Activated CD4-positive, CD25-positive, alpha-beta regulatory T cell treated with anti-CD3 and anti-CD28 coated beads, Interleukin-2, amount 50 U/mL, for 72 hours (primary cell): ENCODE results near the gene PLA2G4E.

Experiments
- DNase-seq: peaks from one replicate; pipeline ENCODE4 v3.0.0; 2021

Gene PLA2G4E

DNA sequence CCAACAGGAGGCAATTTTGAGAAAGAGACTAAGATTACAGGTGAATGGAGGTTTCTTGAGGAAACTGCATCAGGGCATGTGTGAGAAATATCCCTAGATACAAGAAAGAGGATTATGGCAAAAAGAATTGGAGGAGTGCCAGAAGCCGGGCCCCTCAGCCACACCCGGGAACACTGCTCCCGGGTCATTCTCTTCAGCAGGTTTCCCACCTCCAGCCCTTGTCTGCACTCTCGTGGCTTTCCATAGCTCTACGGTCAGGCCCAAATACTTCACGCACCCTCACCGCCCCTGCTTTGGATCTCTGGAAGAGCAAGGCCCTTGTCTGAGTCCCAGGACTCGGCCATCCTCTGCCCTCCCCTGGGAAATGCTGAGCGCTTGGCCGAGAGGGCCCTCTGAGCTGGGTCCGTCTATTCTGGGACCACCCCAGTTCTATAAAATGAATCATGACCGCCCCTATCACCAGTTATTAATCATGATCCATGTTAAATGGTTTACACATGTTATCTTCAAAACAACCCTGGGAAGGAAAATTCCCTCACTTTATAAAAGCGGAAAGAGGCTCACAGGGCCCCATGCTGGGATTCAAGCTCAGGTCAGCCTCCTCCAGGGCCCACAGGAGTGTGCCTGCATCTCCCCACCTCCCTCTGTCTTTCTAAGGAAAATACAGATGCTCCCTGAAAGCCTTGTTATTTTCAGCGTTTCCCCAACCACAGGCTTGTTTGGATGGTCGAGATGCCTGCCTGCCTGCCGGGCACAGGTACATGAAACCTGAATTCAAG, 88.1 kb downstream of the PLA2G4E start:
- DNase-seq: no peak

DNA sequence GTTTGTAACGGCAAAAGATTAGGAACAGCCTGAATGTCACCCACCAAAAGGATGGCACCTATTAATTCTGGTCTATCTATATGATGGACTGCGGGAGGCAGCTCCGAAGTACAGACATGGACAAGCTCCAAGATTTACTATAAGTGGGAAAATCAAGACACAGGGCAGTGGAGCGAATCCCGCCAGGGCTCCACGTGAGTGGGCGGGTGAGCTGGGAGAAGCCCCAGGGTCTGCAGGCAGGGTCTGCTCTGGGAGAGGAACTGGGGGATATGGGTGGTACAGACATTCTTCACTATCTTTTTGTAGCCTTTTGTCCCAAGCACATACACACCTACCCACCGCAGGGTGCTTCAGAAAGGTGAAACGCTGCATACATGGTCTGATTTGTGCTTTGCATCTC, 88.7 kb downstream of the PLA2G4E start:
- no peak for DNase-seq
